Measurements from ENCODE around the gene TNNC1.

- TF ChIP-seq EP300 (conservative IDR thresholded peaks at IDR 0.05; ENCODE audit: poor library complexity, severe bottlenecking) (no peak), POLR2AphosphoS5 (IDR thresholded peaks at IDR 0.05) (no peak), CTCF (IDR thresholded peaks at IDR 0.05; ENCODE audit: poor library complexity, severe bottlenecking) (no peak)
These were observed 48.8 kb downstream of the TNNC1 start for GRCh38 chr3:52405066-52405465.

Measured in neural cell (in vitro differentiated cells).